Fibroblast of skin of scalp (primary cell): ENCODE measurements around the gene PLEKHG1.

ENCODE experiments used
- DNase-seq: peaks from one replicate; pipeline ENCODE4 v3.0.0-alpha.2; 2013

Gene PLEKHG1

DNA sequence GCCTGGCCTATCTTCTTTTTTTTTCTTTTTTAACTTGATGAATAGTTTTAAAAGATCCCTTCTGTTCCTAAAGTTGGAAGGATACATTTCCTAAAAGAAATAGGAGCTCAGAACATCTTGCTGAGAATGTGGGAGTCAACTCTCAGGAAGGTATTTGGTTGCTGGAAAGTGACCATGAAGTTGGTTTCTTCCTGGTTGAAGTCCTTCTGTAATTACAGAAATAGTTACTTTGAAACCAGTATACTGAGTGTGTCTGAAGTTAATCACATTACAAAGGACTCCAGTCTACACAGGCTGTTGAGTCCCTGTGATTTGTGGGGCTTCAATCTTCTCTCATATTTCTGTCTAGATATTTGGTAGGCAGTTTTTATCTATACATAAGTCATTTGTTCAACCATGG is 9.8 kb upstream of the PLEKHG1 start:
- DNase-seq, result no peak

DNA sequence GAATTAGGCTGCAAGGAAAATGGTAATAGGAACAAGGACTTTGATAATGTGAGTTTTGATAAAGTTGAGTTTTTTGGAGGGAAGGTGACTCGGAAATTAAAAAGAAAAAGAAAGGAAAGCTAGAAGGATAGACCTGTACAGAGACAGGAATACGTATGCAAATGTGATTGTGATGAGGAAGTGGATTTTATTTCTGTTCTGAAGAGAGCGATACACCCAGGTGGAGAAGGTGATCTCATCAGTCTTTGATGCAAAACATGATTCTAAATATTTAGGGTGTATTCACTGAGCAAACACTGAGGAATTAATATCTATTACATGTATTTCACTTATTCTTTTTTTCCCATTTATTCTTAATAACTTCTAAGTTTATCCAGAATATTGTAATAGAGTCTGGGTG is 9.2 kb upstream of the PLEKHG1 start:
- DNase-seq, result no peak

- DNase-seq, result no peak
Observed at GRCh38 chr6:150592377-150592995, 7.2 kb upstream of the PLEKHG1 start.

- no peak for DNase-seq
Observed at GRCh38 chr6:150593119-150593518, 6.6 kb upstream of the PLEKHG1 start.

GRCh38 chr6:150596439-150596838 is 3.2 kb upstream of the PLEKHG1 start:
- DNase-seq, result no peak

- no peak for DNase-seq
Observed at GRCh38 chr6:150598401-150598800, 1.3 kb upstream of the PLEKHG1 start.

GRCh38 chr6:150598858-150599198 is 857 bp upstream of the PLEKHG1 start:
- DNase-seq, result no peak

GRCh38 chr6:150600010-150600300 is 270 bp downstream of the PLEKHG1 start:
- no peak for DNase-seq

- peak; percentile 62 for DNase-seq
Observed at GRCh38 chr6:150600301-150601017, 774 bp downstream of the PLEKHG1 start.

GRCh38 chr6:150601439-150601838 is 1.8 kb downstream of the PLEKHG1 start:
- no peak for DNase-seq

DNA sequence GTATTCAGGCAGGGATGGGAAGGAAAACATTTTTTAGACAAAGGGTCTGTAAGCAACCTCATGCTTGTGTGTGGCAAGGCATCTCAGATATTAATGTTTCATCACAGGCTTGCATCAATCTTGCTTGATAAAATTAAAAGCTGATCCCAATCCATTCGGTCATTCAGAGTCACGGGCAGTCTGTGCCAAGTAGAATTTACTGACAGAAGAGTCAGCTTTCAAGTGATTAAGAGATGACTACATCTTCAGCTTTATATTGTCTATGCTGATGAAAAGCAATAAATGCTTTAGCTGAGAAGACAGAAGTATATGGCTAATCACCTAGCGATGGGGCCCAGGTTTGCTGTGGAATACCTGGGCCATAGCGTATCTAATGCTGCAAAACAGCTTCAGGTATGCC is 3.5 kb downstream of the PLEKHG1 start:
- no peak for DNase-seq

- no peak for DNase-seq
Observed at GRCh38 chr6:150604467-150604866, 4.8 kb downstream of the PLEKHG1 start.

DNA sequence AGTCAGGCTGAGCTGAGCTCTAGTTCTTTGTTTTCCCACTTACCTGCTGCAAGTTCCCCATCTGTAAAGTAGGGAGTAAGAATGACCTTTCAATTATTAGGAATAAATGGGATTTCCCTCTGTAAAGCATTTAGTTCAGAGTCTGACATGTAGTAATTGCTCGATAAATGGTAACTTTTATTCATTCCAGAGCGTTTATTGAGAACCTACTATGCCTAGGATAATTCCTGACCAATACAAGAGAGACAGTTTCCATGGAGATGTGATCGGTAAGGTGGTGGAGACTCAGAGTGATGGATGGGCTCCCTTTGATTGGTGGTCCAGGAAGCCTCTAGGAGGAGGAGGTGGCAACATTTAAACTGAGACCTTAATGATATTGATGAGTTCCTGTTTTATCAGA is 5.6 kb downstream of the PLEKHG1 start:
- no peak for DNase-seq

DNA sequence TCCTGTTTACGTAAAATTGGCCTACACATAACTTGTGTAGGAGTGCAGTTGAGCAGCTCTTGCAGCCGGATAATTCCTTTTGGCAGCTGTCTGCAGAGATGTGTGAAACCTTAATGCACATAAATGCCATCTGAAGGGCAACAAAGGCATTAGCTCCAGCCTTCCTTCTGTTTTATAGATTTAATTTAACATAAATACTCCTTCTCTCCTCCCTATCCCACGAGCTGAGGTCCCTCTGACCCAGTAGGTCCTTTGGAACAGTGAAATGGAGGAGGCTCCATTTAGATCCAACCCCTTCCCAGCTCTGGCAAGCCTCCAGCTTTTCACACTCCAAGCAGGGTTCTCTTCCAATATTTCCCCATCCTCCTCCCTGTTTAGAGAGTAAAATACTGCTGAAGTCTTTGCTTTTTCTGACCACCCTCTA is 6.5 kb downstream of the PLEKHG1 start:
- DNase-seq, result no peak

DNA sequence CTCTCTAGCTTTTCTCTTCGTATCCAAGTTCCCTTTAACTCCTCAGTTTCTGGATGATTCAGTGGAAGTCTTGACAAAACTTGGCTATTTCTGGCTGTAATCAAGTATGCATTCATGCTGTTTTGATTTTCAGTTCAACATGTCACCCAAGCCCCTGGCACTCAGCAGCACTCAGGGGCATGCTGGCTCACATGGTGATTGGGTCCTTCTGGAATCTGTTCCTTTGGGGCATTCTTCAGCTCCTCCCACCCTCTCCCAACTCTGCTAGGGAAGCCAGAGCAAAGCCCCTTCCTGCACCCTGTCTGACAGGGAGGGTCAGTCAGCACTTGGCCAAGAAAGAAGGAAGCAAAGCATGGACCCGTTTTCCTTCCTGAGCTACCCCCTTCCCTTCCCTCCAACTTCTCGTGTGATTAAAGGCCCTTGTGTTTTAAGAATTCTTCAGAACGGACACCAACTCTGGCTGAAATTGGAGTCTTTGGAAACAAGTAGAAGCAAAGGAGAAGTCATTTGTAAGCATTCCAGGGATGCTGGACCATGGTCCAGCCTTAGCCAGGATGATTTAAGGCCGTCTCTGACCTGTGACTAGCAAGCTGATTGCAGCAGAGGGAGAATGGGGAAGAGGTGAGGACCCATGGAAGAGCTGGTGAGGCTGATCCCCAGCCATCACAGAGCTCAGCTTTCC is 7.1 kb downstream of the PLEKHG1 start:
- peak; percentile 22 for DNase-seq

GRCh38 chr6:150607329-150607650 is 7.6 kb downstream of the PLEKHG1 start:
- no peak for DNase-seq

GRCh38 chr6:150610584-150610983 is 10.9 kb downstream of the PLEKHG1 start:
- DNase-seq, result no peak

GRCh38 chr6:150613269-150613668 is 13.6 kb downstream of the PLEKHG1 start:
- DNase-seq, result no peak

DNA sequence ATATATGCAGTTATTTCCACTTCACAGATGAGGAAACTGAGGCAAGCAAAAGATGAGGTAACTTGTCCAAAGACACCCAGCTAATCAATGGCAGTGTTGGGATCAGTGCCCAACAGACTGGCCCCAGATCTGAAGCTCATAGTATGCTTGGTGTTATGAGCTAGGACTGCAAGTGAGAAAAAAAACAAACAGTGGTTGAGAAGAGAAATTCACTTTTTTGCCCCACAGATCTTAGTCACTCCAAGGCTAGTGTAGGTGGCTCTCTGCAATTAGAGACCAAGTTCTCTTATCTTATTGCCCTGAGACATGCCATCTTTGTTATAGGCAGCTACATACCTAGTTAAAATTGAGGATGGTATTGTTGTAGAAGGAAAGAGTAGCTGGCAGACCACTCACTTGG is 16.3 kb downstream of the PLEKHG1 start:
- DNase-seq, result no peak

DNA sequence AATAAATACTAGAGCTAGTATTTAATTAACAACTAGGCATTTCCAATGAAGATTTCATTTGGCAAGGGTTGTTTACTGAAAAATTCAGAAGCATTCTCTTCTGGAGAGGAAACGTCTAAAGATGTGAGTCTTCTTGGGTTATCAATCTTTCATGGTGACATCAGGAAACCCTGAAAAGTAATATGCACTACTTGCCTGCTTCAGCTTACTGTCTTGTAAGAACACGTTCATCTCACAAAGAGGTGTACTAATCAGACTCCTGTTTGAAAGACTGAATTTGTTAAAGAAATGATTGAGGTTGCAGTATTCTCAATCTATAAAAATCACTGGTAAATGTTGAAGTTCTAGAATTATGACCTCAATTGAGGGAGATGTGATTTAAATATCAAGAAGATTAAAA is 16.9 kb downstream of the PLEKHG1 start:
- no peak for DNase-seq

- no peak for DNase-seq
Observed at GRCh38 chr6:150617062-150617461, 17.4 kb downstream of the PLEKHG1 start.

DNA sequence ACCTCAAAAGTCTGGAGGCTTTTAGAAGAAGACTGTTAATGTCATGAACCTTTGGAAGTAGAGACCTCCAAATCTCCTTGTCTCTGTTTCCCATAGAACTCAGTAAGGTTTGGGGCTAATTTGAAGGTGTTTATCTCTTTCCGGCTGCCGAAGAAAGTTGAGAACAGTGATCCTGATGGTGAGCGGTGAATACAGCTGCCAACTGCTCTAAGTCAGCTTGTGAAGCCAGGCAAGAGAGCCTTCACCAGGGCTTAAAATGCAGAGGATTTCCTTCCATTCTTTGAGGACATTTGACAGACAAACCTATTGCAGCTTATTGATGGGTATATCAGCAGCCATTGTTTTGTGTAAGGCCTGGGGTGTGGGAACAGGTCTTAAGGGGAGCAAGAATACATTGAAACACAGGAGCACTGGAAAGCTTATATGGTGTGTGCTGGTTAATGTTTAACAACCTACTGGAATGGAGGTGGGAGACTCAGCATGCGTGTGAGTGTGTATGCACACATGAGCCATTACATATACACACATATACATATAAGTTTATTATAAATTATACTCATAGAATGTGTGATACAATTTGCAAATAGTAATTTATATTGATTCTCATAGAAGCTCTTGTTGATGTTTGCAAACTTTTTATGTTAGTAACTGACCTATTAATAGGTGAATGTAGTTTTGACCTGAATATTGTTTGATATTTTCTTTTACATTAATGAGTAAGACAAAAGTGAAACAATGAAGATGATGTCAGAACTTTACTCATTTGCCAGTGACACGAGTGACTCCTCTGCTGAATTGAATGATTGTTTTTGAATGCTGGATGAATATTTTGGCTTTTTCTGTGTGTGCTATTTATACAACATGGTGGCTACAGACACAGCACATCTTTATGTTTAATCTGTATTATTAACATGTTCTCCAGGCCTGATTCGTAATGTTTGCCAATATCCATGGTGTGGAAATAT is 18.1 kb downstream of the PLEKHG1 start:
- no peak for DNase-seq

DNA sequence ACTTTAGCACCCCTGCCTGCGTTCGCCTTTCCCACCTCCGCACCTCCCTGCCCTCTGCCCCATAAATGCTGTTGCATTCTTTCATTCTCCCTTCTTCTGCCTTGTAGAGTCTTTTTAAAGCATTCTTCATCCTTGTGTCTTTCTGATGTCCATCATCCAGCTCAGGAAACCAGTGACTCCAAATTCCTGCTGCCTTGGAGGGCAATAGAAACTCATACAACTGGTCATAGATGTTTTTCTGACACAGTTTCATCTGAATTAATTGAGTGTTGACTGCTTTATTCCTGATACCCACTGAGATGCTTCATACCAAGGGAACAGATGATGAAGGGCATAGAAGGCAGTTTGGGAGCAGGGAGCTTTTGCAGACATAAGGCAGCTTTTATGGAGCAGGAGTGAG is 19.6 kb downstream of the PLEKHG1 start:
- DNase-seq, result no peak
